Panc1 (cell line): ENCODE results near the gene KYNU.
"Not testable (repeated sequence)": the region's sequence is repeated elsewhere in the genome, so short reads cannot be mapped to it uniquely, and the experiment has no call there.

ENCODE experiments used
- POLR2AphosphoS5 ChIP-seq: IDR thresholded peaks from 2 replicates; pipeline ENCODE4 v1.6.1; 2012; ENCODE audit warnings: mild to moderate bottlenecking, low read depth, low read length, moderate library complexity
- TCF7L2 ChIP-seq: IDR thresholded peaks from 2 replicates; pipeline ENCODE4 v1.6.1; 2011; ENCODE audit warnings: mild to moderate bottlenecking, low read depth, low read length, inconsistent platforms
- TF ChIP-seq, protein P1 (sequence below): fragments of 450-650 bp; IDR thresholded peaks from 2 replicates; pipeline ENCODE4 v1.5.1; 2017; ENCODE audit warnings: mild to moderate bottlenecking
- TF ChIP-seq, protein P2 (sequence below), 2 experiments: IDR thresholded peaks; 2 replicates each; pipeline ENCODE4 v1.6.1; 2011 to 2012; ENCODE audit warnings: low read depth in 2 of 2, control low read depth in 1 of 2, low read length in 1 of 2, mild to moderate bottlenecking in 1 of 2, moderate library complexity in 1 of 2; ENCODE audit not compliant: insufficient read depth in 1 of 2

- TF ChIP-seq, protein P1, sequence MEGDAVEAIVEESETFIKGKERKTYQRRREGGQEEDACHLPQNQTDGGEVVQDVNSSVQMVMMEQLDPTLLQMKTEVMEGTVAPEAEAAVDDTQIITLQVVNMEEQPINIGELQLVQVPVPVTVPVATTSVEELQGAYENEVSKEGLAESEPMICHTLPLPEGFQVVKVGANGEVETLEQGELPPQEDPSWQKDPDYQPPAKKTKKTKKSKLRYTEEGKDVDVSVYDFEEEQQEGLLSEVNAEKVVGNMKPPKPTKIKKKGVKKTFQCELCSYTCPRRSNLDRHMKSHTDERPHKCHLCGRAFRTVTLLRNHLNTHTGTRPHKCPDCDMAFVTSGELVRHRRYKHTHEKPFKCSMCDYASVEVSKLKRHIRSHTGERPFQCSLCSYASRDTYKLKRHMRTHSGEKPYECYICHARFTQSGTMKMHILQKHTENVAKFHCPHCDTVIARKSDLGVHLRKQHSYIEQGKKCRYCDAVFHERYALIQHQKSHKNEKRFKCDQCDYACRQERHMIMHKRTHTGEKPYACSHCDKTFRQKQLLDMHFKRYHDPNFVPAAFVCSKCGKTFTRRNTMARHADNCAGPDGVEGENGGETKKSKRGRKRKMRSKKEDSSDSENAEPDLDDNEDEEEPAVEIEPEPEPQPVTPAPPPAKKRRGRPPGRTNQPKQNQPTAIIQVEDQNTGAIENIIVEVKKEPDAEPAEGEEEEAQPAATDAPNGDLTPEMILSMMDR = not testable (repeated sequence)
- TF ChIP-seq TCF7L2, POLR2AphosphoS5: not testable (repeated sequence)
- TF ChIP-seq, protein P2, sequence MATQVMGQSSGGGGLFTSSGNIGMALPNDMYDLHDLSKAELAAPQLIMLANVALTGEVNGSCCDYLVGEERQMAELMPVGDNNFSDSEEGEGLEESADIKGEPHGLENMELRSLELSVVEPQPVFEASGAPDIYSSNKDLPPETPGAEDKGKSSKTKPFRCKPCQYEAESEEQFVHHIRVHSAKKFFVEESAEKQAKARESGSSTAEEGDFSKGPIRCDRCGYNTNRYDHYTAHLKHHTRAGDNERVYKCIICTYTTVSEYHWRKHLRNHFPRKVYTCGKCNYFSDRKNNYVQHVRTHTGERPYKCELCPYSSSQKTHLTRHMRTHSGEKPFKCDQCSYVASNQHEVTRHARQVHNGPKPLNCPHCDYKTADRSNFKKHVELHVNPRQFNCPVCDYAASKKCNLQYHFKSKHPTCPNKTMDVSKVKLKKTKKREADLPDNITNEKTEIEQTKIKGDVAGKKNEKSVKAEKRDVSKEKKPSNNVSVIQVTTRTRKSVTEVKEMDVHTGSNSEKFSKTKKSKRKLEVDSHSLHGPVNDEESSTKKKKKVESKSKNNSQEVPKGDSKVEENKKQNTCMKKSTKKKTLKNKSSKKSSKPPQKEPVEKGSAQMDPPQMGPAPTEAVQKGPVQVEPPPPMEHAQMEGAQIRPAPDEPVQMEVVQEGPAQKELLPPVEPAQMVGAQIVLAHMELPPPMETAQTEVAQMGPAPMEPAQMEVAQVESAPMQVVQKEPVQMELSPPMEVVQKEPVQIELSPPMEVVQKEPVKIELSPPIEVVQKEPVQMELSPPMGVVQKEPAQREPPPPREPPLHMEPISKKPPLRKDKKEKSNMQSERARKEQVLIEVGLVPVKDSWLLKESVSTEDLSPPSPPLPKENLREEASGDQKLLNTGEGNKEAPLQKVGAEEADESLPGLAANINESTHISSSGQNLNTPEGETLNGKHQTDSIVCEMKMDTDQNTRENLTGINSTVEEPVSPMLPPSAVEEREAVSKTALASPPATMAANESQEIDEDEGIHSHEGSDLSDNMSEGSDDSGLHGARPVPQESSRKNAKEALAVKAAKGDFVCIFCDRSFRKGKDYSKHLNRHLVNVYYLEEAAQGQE (IDR thresholded peaks at IDR 0.05; ENCODE audit: insufficient read depth in 1 of 2, low read depth in 2 of 2, low read length in 1 of 2) = not testable (repeated sequence)
Measured at GRCh38 chr2:142900327-142900726, 22.9 kb downstream of the KYNU start.
